ENCODE measurements around the gene DSTN.

Gene DSTN

GRCh38 chr20:17545127-17545526 is 24.7 kb upstream of the DSTN start:
- DNase-seq (ENCODE audit: low read depth in 2 of 2, low spot score in 1 of 2): no peak

GRCh38 chr20:17549131-17549530 is 20.7 kb upstream of the DSTN start:
- DNase-seq (ENCODE audit: low read depth in 2 of 2, low spot score in 1 of 2): no peak

GRCh38 chr20:17555106-17555505 is 14.8 kb upstream of the DSTN start:
- DNase-seq (ENCODE audit: low read depth in 2 of 2, low spot score in 1 of 2): no peak

GRCh38 chr20:17556837-17557674 is 12.8 kb upstream of the DSTN start:
- no peak for DNase-seq (ENCODE audit: low read depth in 2 of 2, low spot score in 1 of 2)

- DNase-seq (ENCODE audit: low read depth in 2 of 2, low spot score in 1 of 2): no peak
These were observed 12.2 kb upstream of the DSTN start for GRCh38 chr20:17557675-17558006.

GRCh38 chr20:17558154-17558940 is 11.5 kb upstream of the DSTN start:
- DNase-seq (ENCODE audit: low read depth in 2 of 2, low spot score in 1 of 2): no peak

GRCh38 chr20:17558941-17559304 is 11.0 kb upstream of the DSTN start:
- DNase-seq (ENCODE audit: low read depth in 2 of 2, low spot score in 1 of 2): no peak

GRCh38 chr20:17559338-17559737 is 10.5 kb upstream of the DSTN start:
- no peak for DNase-seq (ENCODE audit: low read depth in 2 of 2, low spot score in 1 of 2)

GRCh38 chr20:17560344-17561074 is 9.4 kb upstream of the DSTN start:
- no peak for DNase-seq (ENCODE audit: low read depth in 2 of 2, low spot score in 1 of 2)

- DNase-seq (ENCODE audit: low read depth in 2 of 2, low spot score in 1 of 2): no peak
These were observed 7.0 kb upstream of the DSTN start for GRCh38 chr20:17562804-17563305.

GRCh38 chr20:17565169-17565845 is 4.6 kb upstream of the DSTN start:
- no peak for DNase-seq (ENCODE audit: low read depth in 2 of 2, low spot score in 1 of 2)

GRCh38 chr20:17566345-17566744 is 3.5 kb upstream of the DSTN start:
- no peak for DNase-seq (ENCODE audit: low read depth in 2 of 2, low spot score in 1 of 2)

- DNase-seq (ENCODE audit: low read depth in 2 of 2, low spot score in 1 of 2): no peak
These were observed 1.7 kb upstream of the DSTN start for GRCh38 chr20:17568045-17568788.

- DNase-seq (ENCODE audit: low read depth in 2 of 2, low spot score in 1 of 2): no peak
These were observed 828 bp upstream of the DSTN start for GRCh38 chr20:17568972-17569521.

- DNase-seq (ENCODE audit: low read depth in 2 of 2, low spot score in 1 of 2): no peak
These were observed 675 bp downstream of the DSTN start for GRCh38 chr20:17570347-17571152.

GRCh38 chr20:17571153-17571527 is 1.3 kb downstream of the DSTN start:
- no peak for DNase-seq (ENCODE audit: low read depth in 2 of 2, low spot score in 1 of 2)

GRCh38 chr20:17572034-17572638 is 2.3 kb downstream of the DSTN start:
- no peak for DNase-seq (ENCODE audit: low read depth in 2 of 2, low spot score in 1 of 2)

GRCh38 chr20:17573463-17573862 is 3.6 kb downstream of the DSTN start:
- no peak for DNase-seq (ENCODE audit: low read depth in 2 of 2, low spot score in 1 of 2)

- DNase-seq (ENCODE audit: low read depth in 2 of 2, low spot score in 1 of 2): no peak
These were observed 6.3 kb downstream of the DSTN start for GRCh38 chr20:17576215-17576614.

Measured in stimulated activated CD8-positive, alpha-beta memory T cell treated with anti-CD3 and anti-CD28 coated beads, Interleukin-4, amount 100 ng/mL, for 4 hours (primary cell).